SHP77 treated with DMSO at 0.1 percent for 48 hours (cell line): ENCODE results near the gene GALNT1.

Experiments
- DNase-seq: peaks from one replicate; lab custom pipeline; 2025; lab: John Stamatoyannopoulos, UW

The GALNT1 gene

DNA sequence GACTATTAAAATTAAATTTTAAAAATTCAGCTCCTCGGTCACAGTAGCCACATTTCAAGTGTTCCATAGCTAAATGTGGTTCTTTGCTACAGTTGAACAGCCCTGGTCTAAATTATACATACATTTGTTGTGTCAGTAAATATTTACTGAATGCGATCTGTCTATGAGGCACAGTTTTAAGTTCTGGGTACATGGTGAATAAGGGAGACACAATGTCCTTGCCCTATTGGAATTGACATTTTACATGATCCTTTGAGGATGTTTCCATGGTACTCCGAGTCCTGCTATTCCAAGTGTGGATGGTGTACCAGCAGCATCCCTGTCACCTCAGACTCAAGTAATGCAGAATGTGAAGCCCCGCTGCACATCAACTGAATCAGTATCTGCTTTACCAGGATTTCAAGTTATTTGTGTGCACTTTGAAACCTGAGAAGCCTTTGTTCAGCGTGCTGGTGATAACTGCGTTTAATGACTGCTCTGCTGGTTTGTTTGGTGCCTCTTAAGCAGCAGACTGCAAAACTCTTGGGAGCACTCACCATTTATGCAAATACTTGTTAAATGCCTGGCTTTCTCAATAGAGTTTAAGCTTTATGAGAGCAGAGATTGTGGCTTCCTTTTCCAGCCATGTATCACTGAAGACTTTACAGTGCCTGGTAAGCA is 1.5 kb downstream of the GALNT1 start:
- DNase-seq = no peak

DNA sequence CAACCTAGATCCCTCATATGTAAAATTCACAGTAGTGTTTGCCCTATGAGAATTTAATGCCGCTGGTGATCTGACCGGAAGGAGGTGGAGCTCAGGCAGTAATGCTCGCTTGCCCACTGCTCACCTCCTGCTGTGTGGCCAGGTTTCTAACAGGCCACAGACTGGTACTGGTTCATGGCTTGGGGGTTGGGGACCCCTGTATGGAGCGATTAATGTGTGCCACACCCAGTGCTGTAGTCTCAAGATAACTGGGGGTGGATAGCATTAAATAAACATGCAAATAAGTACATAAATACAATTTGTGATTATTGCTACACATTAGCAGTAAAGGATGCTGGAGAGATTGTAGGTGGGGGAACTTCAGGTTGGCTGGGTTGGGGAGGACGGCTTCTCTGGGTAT is 3.2 kb downstream of the GALNT1 start:
- DNase-seq = no peak

DNA sequence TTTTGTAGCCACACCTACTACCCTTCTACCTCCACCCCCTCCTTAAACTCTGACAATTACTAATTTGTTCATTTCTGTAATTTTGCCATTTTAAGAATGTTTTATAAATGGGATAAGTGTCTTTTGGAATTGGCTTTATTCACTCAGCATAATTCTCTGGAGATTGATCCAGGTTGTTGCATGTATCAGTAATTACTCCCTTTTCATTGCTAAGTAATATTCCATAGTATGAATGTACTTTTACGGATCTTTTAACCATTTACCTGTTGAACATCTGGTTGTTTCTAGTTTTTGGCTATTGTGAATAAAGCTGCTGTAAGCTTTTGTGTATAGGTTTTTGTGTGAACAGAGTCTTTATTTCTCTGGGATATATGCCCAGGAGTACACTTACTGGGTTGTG is 4.1 kb downstream of the GALNT1 start:
- no peak for DNase-seq

DNA sequence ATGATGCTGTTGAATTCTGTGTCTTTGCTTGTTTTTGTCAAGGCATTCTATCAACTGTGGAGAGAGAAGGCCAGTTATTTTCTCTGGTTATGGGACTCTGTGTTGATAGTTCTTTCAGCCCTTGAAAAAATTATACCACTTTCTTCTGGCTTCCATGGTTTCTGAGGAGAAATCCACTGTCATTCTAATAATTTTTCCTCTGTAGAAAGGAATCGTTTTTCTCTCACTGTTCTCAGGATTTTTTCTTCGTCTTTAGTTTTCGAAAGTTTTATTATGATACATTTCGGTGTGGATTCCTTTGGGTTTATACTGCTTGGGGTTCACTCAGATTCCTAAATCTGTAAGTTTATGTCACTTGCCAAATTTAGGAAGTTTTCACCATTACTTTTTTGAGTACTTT is 6.6 kb downstream of the GALNT1 start:
- DNase-seq = no peak

DNA sequence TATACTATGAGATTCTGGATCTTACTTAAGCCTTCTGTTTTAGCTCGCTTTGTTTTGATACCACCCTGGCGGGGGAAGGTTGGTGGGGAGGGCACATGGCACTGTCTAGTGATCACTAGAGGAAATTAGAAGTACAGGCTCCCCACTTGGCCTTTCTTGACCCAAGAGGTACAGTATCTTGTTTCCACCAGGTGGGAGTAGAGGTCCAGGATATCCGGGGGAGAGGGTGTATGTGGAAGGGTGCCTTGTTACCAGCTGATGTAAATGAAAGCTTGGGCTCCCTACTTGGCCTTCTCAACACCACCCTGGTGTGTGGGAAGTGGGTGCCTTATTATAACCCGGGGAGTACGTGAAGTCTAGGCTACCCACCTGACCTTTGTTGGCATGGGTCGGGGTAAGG is 7.5 kb downstream of the GALNT1 start:
- DNase-seq = no peak

DNA sequence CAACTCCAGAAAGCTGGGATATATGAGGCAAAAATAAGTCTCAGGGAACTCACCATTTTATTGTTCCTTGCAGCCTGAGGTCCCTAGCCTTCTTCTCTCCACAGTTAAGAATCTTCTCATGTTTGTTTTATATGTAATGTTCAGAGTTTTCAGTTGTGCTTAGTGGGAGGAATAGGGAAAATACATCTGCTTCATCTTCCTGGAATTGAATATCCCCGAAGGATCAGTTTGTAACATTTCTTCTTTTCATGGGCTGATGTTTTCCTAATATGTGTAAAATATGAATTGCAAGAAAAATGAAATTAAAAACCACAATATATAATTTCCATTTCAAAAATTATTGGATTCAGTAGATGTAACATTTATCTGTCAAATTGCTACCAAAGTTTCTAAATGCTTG is 8.0 kb downstream of the GALNT1 start:
- no peak for DNase-seq

DNA sequence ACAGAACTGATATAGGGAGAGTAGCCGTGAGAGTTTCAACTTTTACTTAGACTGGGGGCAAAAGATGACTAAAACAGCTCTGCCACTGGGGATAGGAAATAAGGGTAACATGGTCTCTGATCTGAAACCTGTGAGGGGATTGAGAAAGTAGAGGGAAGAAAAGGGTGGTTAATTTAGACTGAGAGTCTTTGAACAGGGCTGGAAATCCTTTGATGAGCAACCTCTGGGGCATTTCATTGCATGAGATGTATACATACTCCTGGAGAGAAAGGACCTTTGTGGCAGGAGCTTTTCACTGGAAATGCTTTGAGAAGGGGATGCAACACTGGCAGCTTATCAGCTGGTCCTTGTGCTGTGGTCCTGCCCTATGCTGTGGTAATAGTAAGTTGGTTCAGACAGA is 9.4 kb downstream of the GALNT1 start:
- DNase-seq = no peak

DNA sequence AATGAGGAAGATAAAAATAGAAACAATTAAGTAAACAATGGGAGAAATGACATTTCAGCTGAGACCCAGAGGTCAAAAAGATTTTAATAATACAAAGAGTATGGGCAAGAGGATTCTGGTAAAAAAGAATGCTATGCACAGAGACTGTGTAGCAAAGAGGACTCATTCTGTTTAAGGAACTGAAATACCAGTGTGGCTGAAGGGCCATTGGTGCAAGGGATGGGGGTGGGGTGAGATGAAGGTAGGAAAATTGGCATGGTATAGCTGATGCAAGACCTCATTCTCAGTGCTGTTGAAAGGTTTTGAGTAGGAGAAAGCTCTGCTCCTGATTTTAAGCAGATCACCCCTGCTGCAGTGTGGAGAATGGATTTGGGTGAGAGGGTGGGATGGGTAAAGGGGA is 10.8 kb downstream of the GALNT1 start:
- no peak for DNase-seq

DNA sequence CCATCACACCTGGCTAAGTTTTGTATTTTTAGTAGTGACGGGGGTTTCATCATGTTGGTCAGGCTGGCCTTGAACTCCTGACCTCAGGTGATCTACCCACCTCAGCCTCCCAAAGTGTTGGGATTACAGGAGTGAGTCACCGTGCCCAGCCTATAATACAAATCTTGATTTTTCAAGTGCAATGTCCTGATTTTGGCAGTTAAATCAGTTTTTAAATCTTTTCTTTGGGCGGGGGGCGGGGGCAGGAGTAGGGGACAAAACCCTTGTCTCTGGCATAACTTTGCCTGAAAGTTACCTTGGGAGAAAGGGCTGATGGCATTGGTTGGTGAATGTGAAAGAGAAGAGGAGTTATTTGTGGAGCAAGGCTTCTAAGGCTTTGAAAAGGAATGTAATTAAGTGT is 12.3 kb downstream of the GALNT1 start:
- no peak for DNase-seq

DNA sequence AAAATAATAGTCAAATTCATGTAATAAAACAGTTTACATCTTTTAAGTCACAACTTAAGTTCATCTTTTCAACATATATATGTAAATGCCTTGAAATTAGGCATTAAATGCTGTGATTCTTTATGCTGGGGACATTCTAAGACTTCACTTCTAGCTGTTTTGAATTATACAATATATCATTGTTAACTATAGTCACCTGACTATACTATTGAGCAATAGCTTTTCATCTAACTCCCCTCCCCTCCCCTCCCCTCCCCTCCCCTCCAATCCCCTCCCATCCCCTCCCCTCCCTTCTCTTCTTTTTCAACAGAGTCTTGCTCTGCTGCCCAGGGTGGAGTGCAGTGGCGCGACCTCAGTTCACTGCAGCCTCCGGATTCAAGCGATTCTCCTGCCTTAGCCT is 16.2 kb downstream of the GALNT1 start:
- DNase-seq = no peak

DNA sequence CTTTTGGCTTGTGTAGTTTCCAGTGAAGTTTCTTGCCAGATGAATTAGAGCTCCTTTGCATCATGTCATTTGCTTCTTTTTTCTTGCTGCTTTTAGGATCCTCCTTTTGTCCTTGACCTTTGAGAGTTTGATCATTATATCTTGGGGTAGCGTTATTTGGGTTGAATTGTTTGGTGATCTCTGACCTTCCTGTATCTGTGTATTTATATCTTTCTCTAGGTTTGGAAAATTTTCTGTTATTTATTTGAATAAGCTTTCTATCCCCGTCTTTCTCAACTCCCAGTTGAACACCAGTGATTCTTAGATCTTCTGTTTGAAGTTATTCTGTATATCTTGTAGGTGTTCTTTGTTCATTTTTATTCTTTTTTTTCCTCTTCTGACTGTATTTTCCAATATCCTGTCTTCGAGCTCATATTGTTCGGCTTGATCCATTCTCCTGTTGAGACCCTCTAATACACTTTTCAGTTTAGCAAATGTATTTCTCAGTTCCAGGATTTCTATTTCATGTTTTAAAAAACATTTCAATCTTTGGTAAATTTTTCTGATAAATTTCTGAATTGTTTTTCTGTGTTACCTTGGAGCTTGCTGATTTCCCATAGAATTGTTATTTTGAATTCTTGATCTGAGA is 20.8 kb downstream of the GALNT1 start:
- DNase-seq = no peak

DNA sequence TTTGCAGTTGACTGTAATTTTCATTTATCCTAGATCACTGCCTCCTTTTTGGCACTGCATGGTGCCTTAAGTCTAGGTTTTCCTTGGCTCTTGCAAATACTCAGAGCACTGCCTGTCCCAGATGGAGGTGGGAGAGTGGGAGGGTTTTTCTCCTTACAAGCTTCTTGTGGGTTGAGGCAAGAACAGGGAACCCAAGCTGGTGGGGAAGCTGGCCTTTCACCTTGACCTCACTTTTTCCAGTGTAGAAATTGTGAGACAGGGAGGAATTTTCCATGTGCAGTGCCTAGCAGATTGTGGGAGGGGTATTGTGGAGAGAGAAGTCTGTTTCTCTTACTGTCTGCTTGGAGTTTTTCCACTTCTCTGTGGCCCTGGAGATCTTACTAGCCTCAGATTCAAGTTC is 21.5 kb downstream of the GALNT1 start:
- no peak for DNase-seq

DNA sequence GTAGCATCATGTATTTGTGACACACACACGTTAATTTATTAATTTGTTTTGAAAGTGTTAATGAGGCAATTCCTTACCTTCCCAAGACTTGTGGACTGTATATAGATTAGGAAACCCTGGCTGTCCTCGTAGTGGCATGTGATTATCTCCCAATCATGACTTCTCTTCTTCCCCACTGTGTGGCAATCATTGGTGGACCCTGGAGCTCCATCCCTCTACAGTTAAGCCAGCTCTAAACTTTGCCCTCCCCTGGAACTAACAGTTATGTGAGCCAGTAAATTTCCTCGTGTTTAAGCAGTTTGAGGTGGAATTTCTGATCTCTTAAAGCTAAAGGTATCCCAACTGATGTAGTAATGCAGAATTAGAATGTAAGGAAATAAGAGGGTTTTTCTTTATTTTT is 22.0 kb downstream of the GALNT1 start:
- no peak for DNase-seq

DNA sequence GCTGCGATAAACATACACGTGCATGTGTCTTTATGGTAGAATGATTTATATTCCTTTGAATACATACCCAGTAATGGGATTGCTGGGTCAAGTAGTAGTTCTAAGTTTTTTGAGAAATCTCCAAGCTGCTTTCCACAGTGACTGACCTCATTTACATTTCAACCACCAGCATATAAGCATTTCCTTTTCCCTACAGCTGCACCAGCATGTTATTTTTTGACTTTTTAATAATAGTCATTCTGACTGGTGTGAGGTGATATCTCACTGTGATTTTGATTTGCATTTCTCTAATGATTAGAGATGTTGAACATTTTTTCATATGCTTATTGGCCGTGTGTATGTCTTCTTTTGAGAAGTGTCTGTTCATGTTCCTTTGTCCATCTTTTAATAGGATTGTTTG is 22.8 kb downstream of the GALNT1 start:
- DNase-seq = no peak

DNA sequence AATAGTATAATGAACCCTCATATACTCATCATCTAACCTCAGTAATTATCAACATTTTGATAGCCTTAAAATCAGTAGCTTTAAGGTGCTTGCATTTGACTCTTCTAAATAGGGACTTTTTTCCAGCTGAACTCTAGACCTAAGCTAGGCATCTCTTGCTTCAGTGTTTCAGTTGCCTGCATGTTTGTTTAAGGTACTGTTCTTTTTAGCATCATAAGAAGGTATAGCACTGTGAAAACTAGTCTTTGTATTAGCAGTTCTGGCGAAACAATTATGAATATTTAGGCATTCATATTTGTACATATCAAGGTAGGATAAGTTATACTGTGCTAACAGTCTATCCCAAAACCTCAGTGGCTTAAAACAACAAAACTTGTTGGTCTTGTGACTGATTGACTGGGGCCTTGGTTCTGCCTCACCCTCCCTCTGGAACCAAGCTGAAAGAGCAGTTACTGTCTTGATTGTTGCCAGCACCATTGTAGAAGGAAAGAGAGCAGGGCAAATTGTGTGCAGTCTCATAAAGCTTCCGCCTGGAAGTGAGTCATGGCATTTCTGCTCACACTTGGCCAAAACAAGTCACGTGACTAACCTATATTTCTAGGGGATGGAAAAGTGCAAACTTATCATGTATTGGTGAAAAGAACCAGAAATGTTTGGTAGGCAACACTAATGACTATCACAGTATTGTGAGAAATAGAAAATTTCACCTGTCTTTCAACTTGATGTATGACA is 24.3 kb downstream of the GALNT1 start:
- DNase-seq = no peak

DNA sequence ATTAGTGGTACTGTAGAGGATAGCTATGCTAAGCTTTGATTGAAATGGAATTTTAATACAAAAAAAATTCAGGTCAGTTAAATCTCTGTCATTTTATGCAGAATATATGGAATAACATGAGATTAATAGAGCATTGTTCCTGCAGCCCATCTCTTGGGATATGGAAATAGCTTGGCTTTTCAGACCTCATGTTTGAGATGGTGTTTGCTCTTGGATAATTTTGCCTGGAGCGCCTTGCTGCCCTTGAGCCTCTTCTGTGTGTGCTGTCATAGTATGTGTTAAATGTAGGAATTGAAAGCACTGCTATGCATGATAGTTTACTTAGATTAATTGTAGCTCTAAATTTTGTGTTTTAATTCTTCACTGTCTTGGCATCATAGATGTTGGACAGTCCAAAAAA is 27.7 kb downstream of the GALNT1 start:
- no peak for DNase-seq

DNA sequence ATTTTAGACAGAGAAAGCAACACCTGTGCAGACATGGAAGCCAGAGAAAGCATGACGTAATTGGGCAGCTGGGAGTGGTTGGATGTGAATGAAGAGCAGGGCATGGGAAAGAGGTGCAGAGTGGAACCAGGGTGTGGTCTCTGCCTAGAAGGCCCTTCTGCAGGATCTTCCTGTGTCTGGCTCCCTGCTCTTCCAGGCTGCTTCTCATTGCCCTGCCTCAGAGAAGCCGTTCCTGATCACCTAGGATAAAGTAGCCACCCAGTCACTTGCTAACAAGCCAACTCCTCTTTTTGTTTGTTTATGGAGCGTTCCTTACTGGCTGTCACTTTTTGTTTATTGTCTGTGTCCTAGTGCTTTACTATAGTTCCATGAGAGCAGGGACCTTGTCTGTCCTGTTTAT is 28.5 kb downstream of the GALNT1 start:
- DNase-seq = peak; percentile 85

DNA sequence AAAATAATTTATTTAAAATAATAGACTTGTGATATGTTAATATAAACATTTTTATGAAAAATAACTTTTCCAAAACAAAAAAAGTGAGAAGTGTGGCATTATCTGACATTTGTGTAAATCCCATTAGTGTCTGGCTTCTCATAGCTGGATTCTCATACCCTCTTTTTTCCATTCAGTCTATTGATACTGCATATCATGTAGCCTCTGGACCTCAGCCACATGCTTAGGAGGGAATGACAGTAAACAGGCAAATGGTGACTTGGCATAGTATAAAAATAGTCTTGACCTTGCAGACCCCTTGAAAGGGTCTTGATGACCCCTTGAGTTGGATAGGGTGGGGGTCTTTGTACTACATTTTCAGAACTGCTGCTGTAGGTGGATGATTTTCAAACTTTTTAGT is 29.2 kb downstream of the GALNT1 start:
- no peak for DNase-seq

DNA sequence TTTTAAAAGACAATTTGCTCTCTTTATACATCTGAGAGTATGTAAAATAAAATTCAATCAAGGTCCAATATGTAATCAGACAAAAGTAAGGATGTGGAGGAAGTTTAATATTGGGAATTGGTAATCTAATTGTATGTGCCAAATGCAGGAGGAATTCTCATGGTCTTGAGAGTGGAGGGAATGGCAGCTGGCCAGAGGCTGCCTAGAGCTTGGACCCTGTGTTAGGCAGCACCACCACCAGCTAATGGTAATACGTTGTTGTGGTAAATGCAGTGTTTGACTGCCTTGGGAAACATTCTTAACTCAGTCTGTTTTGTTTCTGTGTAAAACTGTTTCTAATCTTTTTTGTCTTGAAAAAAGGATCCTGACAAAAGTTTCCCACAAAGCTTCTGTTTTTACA is 30.0 kb downstream of the GALNT1 start:
- no peak for DNase-seq

DNA sequence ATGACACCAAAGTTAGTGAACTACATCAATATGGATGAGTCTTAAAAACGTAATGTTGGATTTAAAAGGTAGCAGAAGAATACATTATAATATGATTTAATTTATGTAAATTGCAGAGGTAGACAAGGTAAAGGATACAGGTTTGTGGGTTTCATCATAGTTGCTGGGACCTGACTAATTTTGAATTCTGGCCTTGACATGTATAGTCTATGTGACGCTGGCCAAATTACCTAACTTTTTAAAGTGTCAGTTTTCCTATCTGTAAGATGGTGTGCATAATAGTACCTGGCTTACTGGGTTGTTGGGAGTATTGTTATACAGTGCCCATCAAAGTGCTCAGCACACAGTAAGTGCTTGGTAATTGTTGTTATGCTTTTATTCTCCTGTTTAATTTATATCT is 34.5 kb downstream of the GALNT1 start:
- DNase-seq = no peak

DNA sequence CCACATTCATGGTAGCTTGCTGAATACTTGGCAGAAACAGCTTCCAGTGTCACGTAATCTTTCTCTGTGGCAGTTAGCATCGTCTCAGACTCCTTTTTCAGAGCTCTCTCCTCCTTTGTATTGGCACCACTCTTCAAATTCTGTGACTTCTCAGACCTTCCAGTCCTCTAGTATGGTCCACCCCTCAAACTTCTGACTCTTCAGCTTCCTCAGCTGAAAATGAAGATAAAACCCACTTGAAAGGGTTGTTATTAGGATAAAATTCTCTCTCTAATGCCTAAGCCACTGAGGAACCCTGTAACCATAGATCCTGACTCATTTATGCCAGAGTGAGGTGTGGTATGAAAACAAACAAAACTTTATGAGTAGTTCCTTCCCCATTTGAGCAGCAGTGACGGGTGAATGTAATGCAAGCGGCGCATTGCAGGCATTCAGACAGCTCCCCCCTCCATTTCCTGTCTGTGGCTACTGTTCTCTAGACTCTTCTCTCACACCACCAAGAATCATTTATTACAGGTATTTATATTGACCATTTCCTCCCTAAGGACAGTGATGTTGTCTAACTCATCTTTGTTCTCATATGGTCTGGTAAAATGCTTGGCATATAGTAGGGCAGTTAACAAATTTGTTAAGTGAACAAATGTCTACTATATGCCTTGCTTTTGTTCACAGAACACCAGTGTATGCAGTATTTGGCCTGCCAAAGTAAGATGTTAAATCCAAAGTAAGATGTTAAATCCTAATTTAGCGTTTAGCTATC is 35.3 kb downstream of the GALNT1 start:
- DNase-seq = no peak

DNA sequence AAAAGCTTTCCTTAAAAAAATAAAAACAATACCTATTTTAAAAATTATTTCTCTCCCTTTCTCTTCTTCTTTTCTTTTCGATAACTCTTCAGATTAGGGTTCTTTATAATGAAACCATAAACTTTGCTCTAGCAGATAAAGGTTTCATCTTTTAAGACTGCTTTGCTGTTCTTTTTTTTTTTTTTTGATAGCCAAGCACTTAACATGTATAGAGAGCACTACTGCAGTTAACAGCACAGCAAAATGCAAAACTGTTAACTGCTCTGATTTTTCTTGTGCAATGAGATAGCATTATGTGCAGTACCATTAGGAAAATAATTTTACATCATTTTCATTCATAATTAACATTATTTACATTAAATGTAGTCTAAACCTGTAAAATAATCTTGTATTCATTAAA is 36.3 kb downstream of the GALNT1 start:
- no peak for DNase-seq

DNA sequence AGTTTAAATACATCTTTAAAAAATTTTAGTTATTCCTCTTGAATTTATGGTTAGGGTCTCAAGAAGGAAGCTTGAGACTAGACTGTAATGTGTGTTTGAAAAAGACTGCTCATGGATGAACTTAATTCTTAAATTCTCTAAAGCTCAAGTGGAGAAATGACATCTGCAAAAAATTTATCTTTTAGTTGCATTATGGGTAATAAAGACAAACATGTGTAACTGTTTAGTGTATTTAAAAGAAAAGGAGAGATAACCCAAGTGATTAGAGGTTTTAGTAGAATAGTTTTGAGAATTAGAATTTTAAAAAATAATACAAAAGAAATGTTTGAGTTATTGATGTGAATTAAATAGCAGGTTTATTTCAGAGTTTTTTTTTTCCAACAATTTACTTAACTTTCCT is 36.7 kb downstream of the GALNT1 start:
- no peak for DNase-seq
